T follicular helper cell (primary cell): ENCODE measurements around the gene ZNF488.

ENCODE experiments used
- DNase-seq: peaks from one replicate; pipeline ENCODE4 v3.0.0-alpha.2; 2020; ENCODE audit warnings: low read depth

The ZNF488 gene

DNA sequence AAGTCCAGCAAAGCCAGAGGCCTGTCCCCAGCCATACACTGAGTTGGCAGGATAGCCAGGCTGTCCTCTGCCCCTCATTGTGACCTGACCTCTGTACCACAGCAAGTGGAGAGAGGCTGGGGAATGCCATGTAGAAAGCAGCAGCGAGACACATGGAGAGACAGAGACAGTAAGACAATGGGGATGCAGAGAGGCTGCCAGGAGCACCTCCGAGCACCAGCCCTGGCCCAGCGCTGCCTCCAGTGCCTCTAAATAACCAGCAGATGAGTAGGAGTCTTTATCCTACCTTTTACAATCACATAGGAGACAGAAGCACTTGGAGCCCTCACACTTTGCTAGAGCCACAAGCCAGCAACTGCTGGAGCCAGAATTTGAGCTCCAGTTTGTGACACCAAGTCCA, 53.7 kb downstream of the ZNF488 start:
- no peak for DNase-seq

DNA sequence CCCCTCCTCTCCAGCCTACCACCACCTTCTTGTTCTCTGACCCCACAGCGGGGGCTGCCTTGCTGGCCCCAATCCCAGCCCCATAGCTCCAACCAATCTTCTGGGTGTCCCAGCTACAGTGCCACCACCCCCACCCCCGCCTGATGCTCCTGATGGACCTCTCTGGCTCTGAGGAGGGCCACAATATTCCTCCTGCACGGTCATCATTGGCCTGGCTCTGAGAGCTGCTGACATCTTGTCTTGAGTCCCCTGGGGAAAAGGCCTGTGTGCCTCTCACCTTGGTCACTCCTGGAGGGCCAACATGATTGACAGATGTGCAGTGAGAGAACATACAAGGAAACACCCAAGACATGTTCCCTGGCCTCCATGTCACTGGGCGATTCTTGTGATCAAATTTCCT, 54.2 kb downstream of the ZNF488 start:
- DNase-seq = no peak

GRCh38 chr10:47326927-47327330, 57.2 kb downstream of the ZNF488 start:
- DNase-seq = no peak

DNA sequence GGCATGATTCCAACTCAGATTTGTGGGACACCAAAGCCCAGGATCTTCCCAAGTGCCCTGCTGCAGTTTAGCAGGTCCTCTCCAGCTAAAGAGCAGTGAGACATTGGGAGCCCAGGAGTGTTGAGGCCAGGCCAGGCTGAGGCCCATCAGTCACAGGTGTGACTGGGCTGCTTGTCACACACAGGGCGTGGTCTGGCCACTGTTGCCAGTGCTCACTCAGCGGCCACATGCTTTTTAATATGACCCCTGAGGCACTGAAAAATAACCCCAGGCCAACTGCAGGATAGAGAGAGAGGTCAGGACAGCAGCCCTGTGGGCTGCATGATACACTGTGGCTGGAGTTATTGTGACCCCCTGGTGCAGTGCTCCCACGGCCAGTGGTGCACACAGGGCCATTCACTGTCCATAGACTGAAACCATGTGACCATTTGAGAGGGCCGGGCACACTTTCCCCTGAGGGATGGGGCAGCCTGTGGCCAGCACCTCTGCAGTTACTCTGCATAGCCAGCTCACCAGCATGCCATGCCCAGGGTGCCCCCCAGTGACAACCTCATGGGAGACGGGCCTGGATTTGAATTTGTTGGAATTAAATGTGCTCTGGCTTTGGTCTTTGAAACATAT, 57.7 kb downstream of the ZNF488 start:
- DNase-seq = no peak

GRCh38 chr10:47325303-47326291, 58.5 kb downstream of the ZNF488 start:
- DNase-seq = no peak

DNA sequence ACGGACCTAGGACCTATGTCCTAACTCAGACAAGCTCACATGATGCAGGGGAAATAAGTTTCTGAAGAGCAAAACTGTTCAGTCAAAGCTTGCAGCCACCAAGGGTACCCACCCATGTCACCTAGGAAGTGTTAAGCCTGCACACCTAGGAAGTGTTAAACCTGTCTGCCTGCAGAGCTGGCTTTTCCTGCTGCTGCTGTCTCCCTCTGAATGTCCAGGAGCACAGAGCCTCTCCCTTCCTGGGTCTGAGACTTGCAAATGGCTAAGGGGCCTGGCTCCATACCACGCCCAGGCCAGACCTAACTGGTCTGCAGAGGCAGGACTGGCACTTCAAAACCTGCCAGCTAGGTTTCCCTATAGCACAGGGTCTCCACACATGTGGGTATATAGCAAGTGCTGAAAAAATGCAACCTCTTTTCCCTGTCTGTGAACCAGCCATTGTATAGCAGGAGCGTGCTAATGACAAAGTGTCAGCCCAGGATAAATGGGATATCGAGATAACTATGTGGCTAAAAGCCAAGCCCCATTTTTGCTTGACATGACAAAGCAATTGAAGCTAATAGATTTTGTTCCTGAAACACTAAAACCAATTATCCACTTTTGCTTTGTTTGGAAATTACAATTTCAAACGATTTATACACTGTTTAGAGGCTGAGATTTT, 60.3 kb downstream of the ZNF488 start:
- no peak for DNase-seq

DNA sequence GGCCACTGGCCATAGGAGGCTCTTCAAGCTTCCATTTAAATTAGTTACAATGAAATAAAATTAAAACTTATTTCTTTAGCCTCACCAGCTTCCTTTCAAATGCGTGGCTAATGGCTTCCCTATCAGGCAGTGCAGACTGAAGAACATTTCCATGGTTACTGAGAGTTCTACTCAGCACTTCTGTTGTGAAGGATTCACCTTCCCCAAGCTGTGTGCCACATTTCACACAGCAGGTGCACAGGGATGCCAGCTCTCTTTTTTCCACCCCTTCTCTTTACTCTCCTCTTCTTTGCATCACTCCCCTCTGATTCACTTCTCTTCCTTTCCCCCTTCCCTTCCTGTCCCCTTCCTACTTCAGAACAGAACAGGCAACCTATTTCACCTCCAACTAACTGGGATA, 61.0 kb downstream of the ZNF488 start:
- no peak for DNase-seq

GRCh38 chr10:47322300-47323061, 61.6 kb downstream of the ZNF488 start, which contains the start of gene GDF2:
Gene GDF2, plus strand, starts transcription at chr10:47322454. Its CDS starts 215 bp downstream, at chr10:47322669.
- DNase-seq = no peak

DNA sequence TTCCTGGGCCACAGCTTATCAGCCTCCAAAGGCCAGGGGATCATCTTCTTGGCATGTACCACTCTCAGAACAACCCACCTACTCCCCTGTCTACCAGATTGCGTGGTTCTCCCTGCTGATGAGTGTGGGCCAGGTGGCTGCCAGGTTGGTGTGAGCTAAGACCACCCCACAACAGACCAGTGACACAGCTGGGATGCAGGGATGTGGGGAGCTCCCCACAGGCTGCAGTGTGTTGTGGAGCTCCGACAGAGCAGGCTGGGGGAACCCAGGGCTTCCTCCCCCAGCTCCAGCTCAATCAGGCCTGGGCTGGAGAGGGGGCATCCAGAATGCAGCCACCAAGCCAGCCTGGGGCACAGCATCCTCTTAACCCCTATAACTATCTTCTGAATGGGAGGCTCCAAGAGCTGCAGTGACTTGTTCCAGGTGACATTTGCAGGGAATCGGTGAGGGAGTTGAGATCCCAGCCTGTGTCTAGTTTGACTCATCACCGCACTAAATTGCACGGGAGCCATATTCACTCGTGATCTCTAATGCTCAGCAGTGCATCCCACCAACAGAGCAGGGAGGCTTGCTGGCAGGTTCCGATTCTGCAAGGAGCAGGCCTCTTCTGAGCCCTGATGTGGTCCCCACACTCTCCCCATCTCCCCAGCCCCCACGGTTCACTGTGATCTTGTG, 62.4 kb downstream of the ZNF488 start:
- DNase-seq = no peak

GRCh38 chr10:47320812-47321211, 63.3 kb downstream of the ZNF488 start:
- DNase-seq = no peak

GRCh38 chr10:47319784-47320183, 64.3 kb downstream of the ZNF488 start:
- DNase-seq = no peak

DNA sequence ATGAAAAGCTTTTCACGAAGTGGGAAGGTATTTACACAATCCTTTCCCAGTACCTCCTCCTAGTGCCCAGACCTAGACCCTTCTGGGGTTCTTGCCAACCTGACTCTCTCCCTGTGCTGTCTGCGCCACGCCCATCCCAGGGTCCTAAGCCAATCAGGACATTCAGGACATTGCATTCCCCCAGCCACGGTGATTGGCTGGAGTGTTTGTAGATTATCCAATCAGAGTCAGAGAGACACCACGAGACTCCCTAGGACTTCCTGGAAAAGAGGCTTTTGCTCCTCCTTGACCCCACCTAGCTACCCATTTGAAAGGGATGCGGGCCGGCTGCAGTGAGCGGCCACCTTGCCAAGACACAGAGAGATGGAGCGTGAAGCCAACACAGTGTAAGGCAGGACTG, 65.4 kb downstream of the ZNF488 start:
- no peak for DNase-seq

DNA sequence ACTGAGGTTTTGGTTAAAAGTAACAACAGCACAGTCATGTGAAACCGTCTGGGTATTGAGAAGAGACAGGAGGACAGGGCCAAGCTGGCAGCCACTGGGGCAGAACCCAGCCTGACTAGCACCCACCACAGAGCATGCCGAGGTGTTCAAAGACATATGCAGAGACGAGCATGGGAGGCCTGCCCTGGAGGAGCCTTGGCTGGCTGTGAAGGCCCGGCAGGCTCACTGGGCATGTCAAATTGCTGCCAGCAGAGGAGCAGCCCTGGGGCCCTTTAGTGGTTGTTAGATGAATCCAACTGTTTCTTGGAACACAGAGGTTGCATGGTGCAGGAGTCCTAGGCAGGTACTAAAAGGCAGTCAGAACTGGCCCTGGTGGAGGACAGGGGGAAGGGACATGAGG, 66.8 kb downstream of the ZNF488 start:
- no peak for DNase-seq

DNA sequence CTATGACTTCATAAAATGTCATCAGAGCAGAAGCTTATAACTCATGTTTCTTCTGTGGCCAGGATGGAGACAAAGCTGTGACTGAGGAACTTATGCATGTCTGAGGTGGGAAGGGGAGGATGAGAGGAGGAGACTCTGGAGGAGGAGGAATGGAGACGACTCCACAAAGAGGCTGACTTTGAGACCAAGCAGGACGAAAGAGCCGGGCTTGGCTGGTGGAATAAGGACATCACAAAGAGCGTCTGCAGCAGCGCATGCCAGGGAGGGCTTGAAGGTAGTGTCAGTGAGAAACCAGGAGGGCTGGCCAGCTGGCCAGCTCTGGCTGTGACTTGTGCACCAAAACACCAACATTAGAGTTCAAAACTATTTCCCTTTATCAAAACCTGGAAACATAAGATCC, 68.0 kb downstream of the ZNF488 start:
- no peak for DNase-seq
